MV-4-11 (cell line): ENCODE data around the gene HSH2D.
A peak's percentile ranks its signal among the peaks of the same experiment; 100 is the strongest.

Source experiments
- DNase-seq: peaks from one replicate; lab custom pipeline; 2025; lab: John Stamatoyannopoulos, UW

HSH2D gene

GRCh38 chr19:16155128-16155527, 11.6 kb downstream of the HSH2D start:
- DNase-seq: no peak

GRCh38 chr19:16156904-16157303, 13.4 kb downstream of the HSH2D start:
- DNase-seq: peak; percentile 41

DNA sequence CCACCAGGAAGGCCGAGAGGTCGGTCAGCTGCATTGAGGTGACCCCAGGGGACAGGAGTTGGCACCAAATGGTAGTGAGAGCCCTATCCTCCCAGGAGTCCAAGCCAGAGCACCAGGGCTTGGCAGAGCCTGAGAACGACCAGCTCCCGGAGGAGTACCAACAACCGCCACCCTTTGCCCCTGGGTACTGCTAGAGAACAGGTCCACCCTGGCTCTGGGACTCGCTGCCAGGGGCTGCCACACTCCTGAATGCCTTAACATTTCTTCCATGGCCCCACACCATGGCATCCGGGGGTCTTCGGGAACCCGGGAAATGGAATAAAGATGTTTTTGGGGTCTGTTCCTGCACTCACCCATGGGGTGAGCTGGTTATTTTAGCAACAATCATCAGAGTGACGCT, 14.1 kb downstream of the HSH2D start:
- DNase-seq: no peak

GRCh38 chr19:16159655-16160054, 16.2 kb downstream of the HSH2D start:
- DNase-seq: no peak

- DNase-seq: no peak
Measured at GRCh38 chr19:16160445-16160942, 17.0 kb downstream of the HSH2D start.

DNA sequence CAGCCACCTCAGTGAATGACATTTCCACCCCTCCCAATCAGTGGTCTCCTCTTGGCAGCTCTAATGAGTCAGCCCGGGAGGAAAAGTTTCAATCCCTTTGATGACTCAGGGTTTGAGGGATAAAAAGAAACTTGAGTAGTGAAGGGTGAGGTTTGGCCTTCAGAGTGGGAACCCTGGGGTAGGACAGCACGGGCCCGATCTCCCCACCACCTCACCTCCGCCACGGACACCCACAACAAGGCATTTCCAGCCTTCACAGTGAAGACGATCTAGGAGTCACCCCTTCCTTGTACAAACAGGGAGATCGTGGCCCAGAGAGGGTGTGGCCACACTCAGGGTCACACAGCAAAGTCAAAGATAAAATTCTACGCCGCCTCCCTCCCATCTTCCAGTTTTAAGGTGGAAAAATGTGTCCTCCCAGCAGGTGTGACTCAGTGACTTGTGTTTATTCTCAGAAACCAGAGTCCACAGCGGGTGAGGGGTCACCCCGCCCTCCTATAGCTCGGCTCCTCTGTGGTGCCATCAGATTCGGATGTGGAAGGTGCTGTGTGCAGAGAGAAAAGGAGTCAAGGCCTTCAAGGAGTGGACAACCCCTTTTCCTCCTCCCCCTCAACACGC, 17.6 kb downstream of the HSH2D start:
- peak; percentile 87 for DNase-seq

- peak; percentile 35 for DNase-seq
Measured at GRCh38 chr19:16161840-16162239, 18.4 kb downstream of the HSH2D start.

- no peak for DNase-seq
Measured at GRCh38 chr19:16164222-16164890, 20.9 kb downstream of the HSH2D start.

GRCh38 chr19:16166417-16166816, 22.9 kb downstream of the HSH2D start:
- DNase-seq: no peak

DNA sequence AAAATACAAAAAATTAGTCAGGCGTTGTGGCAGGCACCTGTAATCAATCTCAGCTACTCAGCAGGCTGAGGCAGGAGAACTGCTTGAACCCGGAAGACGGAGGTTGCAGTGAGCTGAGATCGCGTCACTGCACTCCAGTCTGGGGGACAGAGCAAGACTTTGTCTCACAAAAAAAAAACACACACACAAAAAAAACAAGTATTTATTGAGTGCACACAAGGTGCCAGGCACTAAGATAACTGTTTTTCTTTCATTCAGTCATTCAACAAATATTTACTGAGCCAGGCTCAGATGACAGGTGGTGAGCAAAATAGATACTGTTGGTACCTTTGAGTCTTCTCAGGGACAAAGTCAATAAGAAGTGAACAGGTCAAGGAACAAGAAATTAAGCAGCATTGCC, 23.6 kb downstream of the HSH2D start:
- no peak for DNase-seq

DNA sequence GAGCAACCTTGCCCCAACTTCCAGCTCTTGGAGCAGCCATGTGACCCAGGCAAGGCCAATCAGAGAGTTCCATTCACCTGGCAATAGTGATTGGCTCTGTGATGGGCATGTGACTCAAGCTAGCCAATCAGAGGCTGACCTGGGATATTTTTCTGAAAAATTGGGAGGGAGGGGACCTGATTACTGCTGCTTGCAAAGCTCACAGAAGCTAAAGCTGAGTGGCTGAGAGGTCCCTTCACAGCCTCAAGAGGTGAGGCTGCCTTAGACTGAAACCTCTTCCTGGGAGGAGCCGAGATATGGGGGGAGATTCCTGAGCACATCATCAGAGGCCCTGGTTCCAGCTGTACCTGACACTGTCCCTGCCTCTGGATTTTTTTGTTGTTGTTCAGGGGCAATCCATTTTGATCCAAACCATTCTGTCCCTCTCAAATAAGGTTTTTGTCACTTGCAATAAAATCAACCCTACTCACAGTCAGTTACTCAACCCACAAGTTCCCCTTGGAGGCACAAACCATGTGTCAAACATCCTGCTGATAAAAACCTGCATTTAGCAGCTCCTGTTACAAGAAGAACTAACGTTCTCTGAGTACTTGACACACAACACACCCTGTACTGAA, 25.1 kb downstream of the HSH2D start:
- DNase-seq: peak; percentile 96

DNA sequence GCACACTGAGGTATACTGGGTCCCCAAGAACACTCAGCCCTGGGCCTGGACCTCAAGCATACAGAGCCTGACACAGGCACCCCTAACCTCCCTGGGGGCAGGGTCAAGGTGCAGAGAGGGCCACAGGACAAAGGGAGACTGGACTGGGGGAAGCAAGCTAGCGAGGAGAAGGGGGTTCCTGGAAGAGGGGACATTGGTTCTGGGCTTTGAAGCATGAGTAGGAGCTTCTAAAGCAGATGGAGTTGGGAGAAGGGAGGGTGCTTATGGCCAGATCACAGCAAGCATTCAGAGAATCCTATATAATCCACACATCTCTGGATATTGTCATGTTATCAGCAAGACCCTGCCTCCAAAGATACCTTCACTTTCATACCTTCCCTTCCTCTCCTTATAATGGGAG, 26.6 kb downstream of the HSH2D start:
- no peak for DNase-seq

- no peak for DNase-seq
Measured at GRCh38 chr19:16175954-16176353, 32.5 kb downstream of the HSH2D start.

DNA sequence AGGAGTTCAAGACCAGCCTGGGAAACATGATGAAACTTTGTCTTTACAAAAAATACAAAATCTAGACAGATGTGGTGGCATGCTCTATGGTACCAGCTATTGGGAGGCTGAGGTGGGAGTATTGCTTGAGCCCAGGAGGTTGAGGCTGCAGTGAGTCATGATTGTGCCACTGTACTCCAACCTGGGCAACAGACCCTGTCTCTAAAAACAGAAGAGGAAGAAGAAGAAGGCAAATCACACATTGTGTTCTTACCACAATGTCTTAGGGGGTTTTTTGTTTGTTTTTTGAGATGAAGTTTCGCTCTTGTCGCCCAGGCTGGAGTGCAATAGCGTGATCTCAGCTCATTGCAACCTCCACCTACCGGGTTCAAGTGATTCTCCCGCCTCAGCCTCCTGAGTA, 35.4 kb downstream of the HSH2D start:
- peak; percentile 68 for DNase-seq

GRCh38 chr19:16180611-16181010, 37.1 kb downstream of the HSH2D start:
- peak; percentile 39 for DNase-seq

DNA sequence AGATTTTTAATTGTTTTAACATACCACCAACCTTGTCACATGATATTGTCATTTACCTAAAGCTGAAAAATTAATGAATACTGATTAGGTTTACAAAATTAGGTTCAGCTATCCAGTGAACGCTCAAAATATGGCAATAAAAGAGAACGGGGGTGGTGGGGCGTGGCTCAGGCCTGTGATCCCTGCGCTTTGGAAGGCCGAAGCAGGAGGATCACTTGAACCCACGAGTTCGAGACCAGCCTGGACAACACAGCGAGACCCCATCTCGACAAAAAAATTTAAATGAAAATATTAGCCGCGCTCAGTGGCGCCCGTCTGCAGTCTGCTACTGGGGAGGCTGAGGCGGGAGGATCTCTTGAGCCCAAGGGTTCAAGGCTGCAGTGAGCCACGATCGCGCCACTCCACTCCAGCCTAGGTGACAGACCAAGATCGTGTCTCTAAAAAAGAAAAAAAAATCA, 41.2 kb downstream of the HSH2D start:
- no peak for DNase-seq

- peak; percentile 100 for DNase-seq
Measured at GRCh38 chr19:16185123-16185767, 41.8 kb downstream of the HSH2D start, which contains the start of gene FAM32A. FAM32A (plus strand) TSS chr19:16185410; CDS start chr19:16185443, 33 bp downstream.

DNA sequence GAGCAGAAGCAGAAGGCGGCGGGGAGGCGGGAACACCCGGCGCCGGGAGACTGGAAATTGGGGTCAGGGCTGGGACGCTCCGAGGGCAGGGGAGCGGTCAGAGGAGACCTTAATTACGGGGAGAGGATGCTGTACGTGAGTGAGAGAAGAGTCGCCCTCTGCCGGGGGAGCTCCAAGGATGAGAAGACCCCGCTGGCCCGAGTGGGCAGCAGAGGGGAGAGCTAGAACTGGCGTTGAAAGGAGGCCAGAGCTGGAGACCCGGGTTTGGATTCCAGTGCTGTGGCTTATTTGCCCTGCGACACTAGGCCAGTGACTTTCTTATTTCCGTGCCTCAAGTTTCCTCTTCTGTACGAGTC, 42.3 kb downstream of the HSH2D start:
- peak; percentile 54 for DNase-seq

- DNase-seq: no peak
Measured at GRCh38 chr19:16188521-16188920, 45.0 kb downstream of the HSH2D start.

DNA sequence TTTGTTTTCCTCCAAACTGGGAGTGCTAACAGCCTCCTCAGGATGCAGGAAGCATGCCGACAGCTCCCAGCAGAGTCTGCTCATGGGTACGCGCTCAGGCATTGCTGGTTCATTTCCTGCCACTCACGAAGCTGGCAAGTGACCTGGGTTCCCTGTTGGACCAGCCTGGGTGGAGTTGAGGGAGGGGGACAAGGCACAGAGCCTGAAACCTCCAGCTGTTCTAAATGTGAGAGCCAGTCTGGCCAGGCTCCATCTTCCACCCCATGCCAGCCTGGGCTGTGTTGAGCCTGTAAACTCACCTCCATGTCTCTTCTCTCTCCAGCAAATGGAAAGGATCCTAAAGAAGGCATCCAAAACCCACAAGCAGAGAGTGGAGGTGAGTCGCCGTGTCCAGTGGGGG, 46.7 kb downstream of the HSH2D start:
- no peak for DNase-seq

- no peak for DNase-seq
Measured at GRCh38 chr19:16190736-16191135, 47.3 kb downstream of the HSH2D start.

GRCh38 chr19:16191216-16191908, 47.9 kb downstream of the HSH2D start:
- DNase-seq: peak; percentile 20
